Measurements from ENCODE around the gene PTH1R.

DNA sequence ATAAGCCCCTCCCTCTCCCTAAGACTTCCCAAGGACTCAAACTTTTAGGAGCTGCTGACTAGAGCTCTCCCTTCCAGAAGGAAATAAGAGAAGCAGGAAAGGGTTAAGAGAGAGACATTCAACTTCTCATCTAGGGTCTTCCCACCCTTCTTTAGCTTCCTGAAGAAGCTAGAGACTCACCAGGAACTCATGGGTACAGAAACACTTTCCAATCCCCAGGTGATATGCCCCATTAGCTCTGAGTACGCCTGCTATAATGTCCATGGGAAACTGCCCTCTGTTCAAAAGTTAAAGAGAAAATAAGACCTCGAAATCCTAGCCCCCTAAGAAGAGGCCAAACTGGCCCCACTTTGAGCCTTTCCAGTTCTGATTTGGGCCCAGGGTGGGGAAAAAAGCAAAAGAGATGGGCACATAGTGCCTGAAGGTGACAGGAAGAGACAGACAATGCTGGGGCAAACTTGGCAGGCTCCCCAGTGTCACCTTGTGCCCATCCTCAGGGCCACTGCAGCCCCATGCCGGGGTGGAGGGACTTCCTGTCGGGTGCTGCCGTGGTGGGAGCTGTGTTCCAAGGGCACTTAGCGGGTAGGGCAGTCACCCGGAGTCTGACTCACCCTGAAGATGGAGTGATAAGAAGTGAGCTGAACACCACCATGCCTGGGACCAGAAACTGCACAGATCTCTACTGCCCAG is 69.5 kb downstream of the PTH1R start:
- no peak; the same call in none of the 2 replicates for TF ChIP-seq GATA3 (IDR thresholded peaks at IDR 0.05; ENCODE audit: low read depth, low read length)
- TF ChIP-seq GATA2 (IDR thresholded peaks at IDR 0.05; ENCODE audit: low read depth, low read length): peak; percentile 96

Measured in SH-SY5Y (cell line).